ENCODE measurements around the gene ERCC3.
"Not testable (repeated sequence)": the region's sequence is repeated elsewhere in the genome, so short reads cannot be mapped to it uniquely, and the experiment has no call there.

ERCC3 gene

GRCh38 chr2:127218812-127219170 is 75.2 kb downstream of the ERCC3 start:
- DNase-seq (ENCODE audit: extremely low read depth, insufficient read length): no peak
- TF ChIP-seq CTCF (IDR thresholded peaks at IDR 0.05; ENCODE audit: insufficient read depth, low read length, poor library complexity, severe bottlenecking): no peak
- Histone ChIP-seq H3K4me3 (replicated peaks; ENCODE audit: low read depth, low read length) (no peak overlapping the region), H3K27me3 (replicated peaks; ENCODE audit: control insufficient read depth, insufficient read depth, low read length) (no peaks in the 10 kb centered on the region; the same call in none of the 2 replicates), H3K36me3 (ENCODE audit: control insufficient read depth, insufficient read depth, low read length) (no peaks in the 10 kb centered on the region)

DNA sequence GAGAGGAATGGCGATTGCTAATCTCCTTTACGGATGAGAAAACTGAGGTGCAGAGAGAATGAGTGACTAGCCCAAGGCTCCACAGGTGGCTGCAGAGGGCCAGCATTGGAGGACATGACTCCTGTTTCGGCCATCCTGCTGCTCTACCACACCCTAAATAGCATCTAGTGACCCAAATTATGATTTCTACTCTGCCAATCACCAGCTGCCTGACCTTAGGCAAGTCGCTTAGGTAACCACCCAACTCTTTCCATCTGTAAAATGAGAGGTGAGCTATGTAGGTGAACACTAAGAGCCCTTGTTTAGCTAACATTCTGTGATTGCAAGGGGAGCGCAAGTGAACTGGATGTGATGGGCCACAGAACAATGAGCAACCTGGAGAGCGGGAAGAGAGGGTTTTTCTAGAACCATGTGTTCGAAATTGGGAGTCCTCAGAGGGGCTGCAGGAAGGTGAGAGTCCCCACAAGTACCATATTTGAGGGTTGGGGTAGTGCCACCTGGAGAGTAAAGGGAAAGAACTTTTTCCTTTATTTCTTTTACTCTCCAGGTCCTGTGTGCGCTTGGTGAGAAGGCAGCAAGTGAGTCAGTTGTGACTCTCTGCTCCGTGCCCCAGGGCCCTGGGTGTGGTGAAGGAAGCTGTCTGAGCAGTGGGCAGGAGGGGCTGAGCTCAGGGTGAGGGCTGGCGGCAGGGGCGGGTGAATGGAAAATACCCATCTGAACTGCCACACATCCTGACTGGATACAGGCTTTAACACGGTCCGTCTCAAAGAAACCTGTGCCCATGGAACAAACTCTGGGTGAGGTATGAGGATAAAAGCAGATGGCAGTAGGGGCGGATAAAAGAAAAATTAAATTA is 76.2 kb downstream of the ERCC3 start:
- H3K36me3 ChIP-seq (ENCODE audit: control insufficient read depth, insufficient read depth, low read length): no peaks in the 10 kb centered on the region
- no peak for DNase-seq (ENCODE audit: extremely low read depth, insufficient read length)
- H3K27me3 ChIP-seq (replicated peaks; ENCODE audit: control insufficient read depth, insufficient read depth, low read length): no peaks in the 10 kb centered on the region; the same call in none of the 2 replicates
- no peak for TF ChIP-seq CTCF (IDR thresholded peaks at IDR 0.05; ENCODE audit: insufficient read depth, low read length, poor library complexity, severe bottlenecking)
- H3K4me3 ChIP-seq (replicated peaks; ENCODE audit: low read depth, low read length): no peak overlapping the region

GRCh38 chr2:127216593-127216992 is 77.4 kb downstream of the ERCC3 start:
- no peak for TF ChIP-seq CTCF (IDR thresholded peaks at IDR 0.05; ENCODE audit: insufficient read depth, low read length, poor library complexity, severe bottlenecking)
- no peak overlapping the region for H3K4me3 ChIP-seq (replicated peaks; ENCODE audit: low read depth, low read length)
- DNase-seq (ENCODE audit: extremely low read depth, insufficient read length): no peak
- no peaks in the 10 kb centered on the region; the same call in none of the 2 replicates for H3K27me3 ChIP-seq (replicated peaks; ENCODE audit: control insufficient read depth, insufficient read depth, low read length)
- no peaks in the 10 kb centered on the region for H3K36me3 ChIP-seq (ENCODE audit: control insufficient read depth, insufficient read depth, low read length)

- H3K36me3 ChIP-seq (ENCODE audit: control insufficient read depth, insufficient read depth, low read length): no peaks in the 10 kb centered on the region
- no peaks in the 10 kb centered on the region; the same call in none of the 2 replicates for H3K27me3 ChIP-seq (replicated peaks; ENCODE audit: control insufficient read depth, insufficient read depth, low read length)
- no peak for TF ChIP-seq CTCF (IDR thresholded peaks at IDR 0.05; ENCODE audit: insufficient read depth, low read length, poor library complexity, severe bottlenecking)
- no peak overlapping the region for H3K4me3 ChIP-seq (replicated peaks; ENCODE audit: low read depth, low read length)
- DNase-seq (ENCODE audit: extremely low read depth, insufficient read length): no peak
Measured at GRCh38 chr2:127216095-127216494, 77.8 kb downstream of the ERCC3 start.

- not testable (repeated sequence) for H3K36me3 ChIP-seq (ENCODE audit: control insufficient read depth, insufficient read depth, low read length); DNase-seq (ENCODE audit: extremely low read depth, insufficient read length); H3K27me3 ChIP-seq (replicated peaks; ENCODE audit: control insufficient read depth, insufficient read depth, low read length); H3K4me3 ChIP-seq (replicated peaks; ENCODE audit: low read depth, low read length)
Measured at GRCh38 chr2:127214201-127214600, 79.7 kb downstream of the ERCC3 start.

DNA sequence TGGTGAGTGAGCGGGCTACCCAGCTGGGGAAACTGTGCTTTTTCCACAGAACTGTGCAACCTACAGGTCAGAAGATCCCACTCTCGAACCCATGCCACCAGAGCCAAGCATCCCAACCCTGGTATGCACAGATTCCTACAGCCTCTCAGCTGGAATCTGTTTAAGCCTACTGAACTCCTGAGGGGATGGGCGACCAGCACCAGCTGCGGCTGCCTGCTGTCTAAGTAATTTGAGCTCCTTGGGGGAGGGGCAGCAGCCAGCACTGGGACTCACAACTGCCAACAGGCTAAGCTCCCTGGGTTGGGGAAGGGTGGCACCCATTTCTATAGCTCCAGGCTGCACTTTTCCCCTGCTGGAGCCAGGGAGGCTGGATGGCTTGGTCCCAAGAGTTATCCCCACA is 85.6 kb downstream of the ERCC3 start:
- no peak for DNase-seq (ENCODE audit: extremely low read depth, insufficient read length)
- H3K27me3 ChIP-seq (replicated peaks; ENCODE audit: control insufficient read depth, insufficient read depth, low read length): no peaks in the 10 kb centered on the region
- H3K4me3 ChIP-seq (replicated peaks; ENCODE audit: low read depth, low read length): no peak overlapping the region
- no peak for TF ChIP-seq CTCF (IDR thresholded peaks at IDR 0.05; ENCODE audit: insufficient read depth, low read length, poor library complexity, severe bottlenecking)
- no peaks in the 10 kb centered on the region for H3K36me3 ChIP-seq (ENCODE audit: control insufficient read depth, insufficient read depth, low read length)
